Right atrium auricular region (tissue), 2 donors: ENCODE results near the gene ARHGEF25. TPM values are rescaled to one million over a fixed set of nuclear protein-coding genes. Genes with fewer than 3 reads are reported as not detected.
"Not testable (repeated sequence)": the region's sequence is repeated elsewhere in the genome, so short reads cannot be mapped to it uniquely, and the experiment has no call there.

ENCODE experiments used
- DNase-seq: peaks from one replicate; pipeline ENCODE4 v3.0.0-alpha.2; 2019; ENCODE audit warnings: low spot score
- H3K27ac ChIP-seq, 2 donors: fragments of 200-600 bp; sonication (generic); 1 replicate in 1 of 2; 2 replicates in 1 of 2; pipeline ENCODE4 v1.5.1; 2016 to 2019
- H3K27me3 ChIP-seq, 2 donors: fragments of 200-600 bp; sonication (generic); one replicate each; pipeline versions ENCODE4 v1.5.1 to v1.6.0; 2017 to 2019
- H3K36me3 ChIP-seq: fragments of 200-600 bp; sonication (generic); one replicate; pipeline ENCODE4 v1.5.1; 2016
- H3K4me1 ChIP-seq, 2 donors: fragments of 200-600 bp; sonication (generic); one replicate each; pipeline versions ENCODE4 v1.5.1 to v1.6.0; 2017 to 2019
- H3K4me3 ChIP-seq, 2 donors: fragments of 200-600 bp; sonication (generic); 1 replicate in 1 of 2; 2 replicates in 1 of 2; pipeline ENCODE4 v1.5.1; 2017 to 2019; ENCODE audit warnings: mild to moderate bottlenecking in 1 of 2, moderate library complexity in 1 of 2
- H3K9me3 ChIP-seq, 2 donors: fragments of 200-600 bp; sonication (generic); one replicate each; pipeline ENCODE4 v1.5.1; 2019
- CTCF ChIP-seq, 2 donors: fragments of 200-600 bp; sonication (generic); IDR thresholded peaks; one replicate each; pipeline ENCODE4 v1.5.1; 2019; ENCODE audit warnings: antibody characterized with exemption in 2 of 2
- total RNA-seq, 2 donors: library from RNA; depleted of rRNA; stranded (reverse); fragments of >200 nt; gene quantifications; one replicate each; pipeline ENCODE4 v1.1.0, GENCODE V29; 2016

ARHGEF25 gene
- total RNA-seq, 2 donors from 2014 or later: 7.4 to 11.0 TPM

- Histone ChIP-seq H3K4me1 (no peaks in the 10 kb centered on the region), H3K27me3 (no peaks in the 10 kb centered on the region), H3K4me3 (no peak overlapping the region), H3K9me3 (no peaks in the 10 kb centered on the region), H3K27ac (no peak overlapping the region), H3K36me3 (no peaks in the 10 kb centered on the region)
- TF ChIP-seq CTCF (IDR thresholded peaks at IDR 0.05): no peak
- DNase-seq: no peak
Observed at GRCh38 chr12:57655541-57656240, 44.5 kb downstream of the ARHGEF25 start.

GRCh38 chr12:57656408-57656807 lies 45.2 kb downstream of the ARHGEF25 start:
- not testable (repeated sequence) for H3K4me3 ChIP-seq, H3K4me1 ChIP-seq, H3K27me3 ChIP-seq, DNase-seq, H3K9me3 ChIP-seq, H3K27ac ChIP-seq, H3K36me3 ChIP-seq

GRCh38 chr12:57657744-57658143 lies 46.5 kb downstream of the ARHGEF25 start:
- Histone ChIP-seq H3K27ac (no peak overlapping the region), H3K4me1 (no peaks in the 10 kb centered on the region), H3K9me3 (no peaks in the 10 kb centered on the region), H3K36me3 (no peaks in the 10 kb centered on the region), H3K27me3 (no peaks in the 10 kb centered on the region), H3K4me3 (no peak overlapping the region)
- TF ChIP-seq CTCF (IDR thresholded peaks at IDR 0.05): no peak
- DNase-seq: no peak

DNA sequence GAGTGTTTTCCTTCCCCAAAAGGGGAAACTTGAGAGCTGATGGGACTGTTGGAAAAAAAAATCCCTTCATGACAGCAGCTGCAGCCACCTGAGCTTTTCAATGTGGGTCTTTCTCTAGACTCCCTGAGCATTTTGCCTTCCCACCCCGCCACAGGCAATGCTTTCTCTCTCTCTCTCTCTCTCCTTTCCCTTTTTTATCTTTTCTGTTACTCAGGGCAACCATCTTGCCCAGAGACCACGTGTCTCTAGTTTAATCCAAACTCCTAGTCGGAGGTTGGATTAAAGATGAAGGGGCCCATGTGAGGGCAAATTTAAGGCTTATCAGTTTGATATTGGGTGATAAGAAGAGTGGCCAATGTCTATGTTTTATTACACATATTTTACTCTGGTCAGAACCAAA lies 47.7 kb downstream of the ARHGEF25 start:
- no peak overlapping the region for H3K4me3 ChIP-seq
- no peaks in the 10 kb centered on the region for H3K27me3 ChIP-seq
- H3K36me3 ChIP-seq: no peaks in the 10 kb centered on the region
- no peak overlapping the region for H3K27ac ChIP-seq
- TF ChIP-seq CTCF (IDR thresholded peaks at IDR 0.05): no peak
- H3K9me3 ChIP-seq: no peaks in the 10 kb centered on the region
- no peak for DNase-seq
- H3K4me1 ChIP-seq: no peaks in the 10 kb centered on the region

DNA sequence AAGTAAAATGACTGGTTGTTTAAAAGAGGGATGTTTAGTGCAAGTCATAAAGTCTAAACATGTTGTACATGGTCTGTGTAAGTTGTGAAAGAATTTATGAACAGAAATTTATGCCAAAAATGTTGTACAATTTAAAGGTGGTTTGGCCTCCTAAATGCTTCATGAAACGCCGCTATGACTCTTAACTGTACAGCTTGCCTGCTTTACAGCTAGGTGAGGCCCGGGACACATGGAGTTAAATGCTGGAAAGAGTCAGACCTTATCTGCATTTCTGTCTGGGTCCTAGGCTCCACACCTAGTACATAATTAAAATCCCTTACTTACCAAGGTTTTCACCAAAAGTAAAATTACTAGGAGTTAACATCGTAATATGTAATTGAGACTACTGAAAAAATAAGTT lies 50.1 kb downstream of the ARHGEF25 start:
- H3K27ac ChIP-seq: no peak overlapping the region

GRCh38 chr12:57665066-57665820 lies 54.0 kb downstream of the ARHGEF25 start:
- DNase-seq, H3K9me3 ChIP-seq, H3K4me1 ChIP-seq, H3K4me3 ChIP-seq, H3K27ac ChIP-seq, H3K36me3 ChIP-seq, H3K27me3 ChIP-seq: not testable (repeated sequence)

More for the DNA sequence above, 50.1 kb downstream of the ARHGEF25 start:
- H3K9me3 ChIP-seq: no peaks in the 10 kb centered on the region
- H3K4me3 ChIP-seq: no peak overlapping the region
- no peaks in the 10 kb centered on the region for H3K27me3 ChIP-seq
- no peak for DNase-seq
- no peak for TF ChIP-seq CTCF (IDR thresholded peaks at IDR 0.05)
- H3K4me1 ChIP-seq: no peaks in the 10 kb centered on the region
- H3K36me3 ChIP-seq: no peaks in the 10 kb centered on the region

Other genes with a start within 250 kb of the ARHGEF25 start
- 10 to 100 TPM; 31.7 to 47.8 TPM for gene R3HDM2, start 180.4 kb upstream of the ARHGEF25 start, total RNA-seq
- gene INHBC, start 176.7 kb upstream of the ARHGEF25 start, total RNA-seq: not detected
- gene INHBE, start 156.1 kb upstream of the ARHGEF25 start, total RNA-seq: not detected
- 1 to 10 TPM in 1 of 2 donors, not detected in 1; 1.2 TPM for gene GLI1, start 151.7 kb upstream of the ARHGEF25 start, total RNA-seq
- 1 to 10 TPM; 3.4 to 4.2 TPM for gene ARHGAP9, start 131.6 kb upstream of the ARHGEF25 start, total RNA-seq
- gene MARS1, start 123.4 kb upstream of the ARHGEF25 start, total RNA-seq: 10 to 100 TPM; 36.9 to 41.0 TPM
- gene DDIT3, start 90.9 kb upstream of the ARHGEF25 start, total RNA-seq: 10 to 100 TPM; 19.8 to 25.0 TPM
- 10 to 100 TPM; 12.5 to 14.4 TPM for gene MBD6, start 88.6 kb upstream of the ARHGEF25 start, total RNA-seq
- 100 to 1,000 TPM; 109 to 114 TPM for gene DCTN2, start 64.2 kb upstream of the ARHGEF25 start, total RNA-seq
- gene KIF5A, start 61.4 kb upstream of the ARHGEF25 start, total RNA-seq: under 1 TPM; 0.11 to 0.12 TPM
- gene PIP4K2C, start 20.2 kb upstream of the ARHGEF25 start, total RNA-seq: 10 to 100 TPM; 22.1 to 25.2 TPM
- gene DTX3, start 6.6 kb upstream of the ARHGEF25 start, total RNA-seq: 10 to 100 TPM; 22.3 to 32.5 TPM
- 1 to 10 TPM; 3.5 to 4.4 TPM for gene B4GALNT1, start 21.8 kb downstream of the ARHGEF25 start, total RNA-seq
- gene OS9, start 82.7 kb downstream of the ARHGEF25 start, total RNA-seq: 100 to 1,000 TPM; 161 to 173 TPM
- gene AGAP2, start 127.3 kb downstream of the ARHGEF25 start, total RNA-seq: 1 to 10 TPM in 1 of 2 donors, under 1 TPM in 1; 0.75 to 4.8 TPM
- gene TSPAN31, start 133.6 kb downstream of the ARHGEF25 start, total RNA-seq: 10 to 100 TPM; 50.3 to 59.6 TPM
- 10 to 100 TPM; 32.1 to 59.7 TPM for gene CDK4, start 140.9 kb downstream of the ARHGEF25 start, total RNA-seq
- 10 to 100 TPM in 1 of 2 donors, 1 to 10 TPM in 1; 8.4 to 11.6 TPM for gene MARCHF9, start 143.7 kb downstream of the ARHGEF25 start, total RNA-seq
- gene CYP27B1, start 155.6 kb downstream of the ARHGEF25 start, total RNA-seq: under 1 TPM; 0.28 to 0.33 TPM
- gene METTL1, start 160.7 kb downstream of the ARHGEF25 start, total RNA-seq: 1 to 10 TPM; 1.5 to 8.5 TPM
- gene EEF1AKMT3, start 161.2 kb downstream of the ARHGEF25 start, total RNA-seq: 1 to 10 TPM; 1.9 to 3.6 TPM
- gene TSFM, start 171.4 kb downstream of the ARHGEF25 start, total RNA-seq: 10 to 100 TPM; 20.0 to 23.2 TPM
- gene AVIL, start 207.3 kb downstream of the ARHGEF25 start, total RNA-seq: 1 to 10 TPM; 1.3 to 2.6 TPM
- 100 to 1,000 TPM in 1 of 2 donors, 10 to 100 TPM in 1; 67.6 to 105 TPM for gene CTDSP2, start 235.3 kb downstream of the ARHGEF25 start, total RNA-seq